ENCODE data around the gene TPK1.

GRCh38 chr7:144518360-144518759 is 317.5 kb downstream of the TPK1 start:
- TF ChIP-seq REST (tag by site-specific recombination; IDR thresholded peaks at IDR 0.05) (no peak), CTCF (tag by site-specific recombination; IDR thresholded peaks at IDR 0.05) (no peak), ZNF423 (tag by site-specific recombination; IDR thresholded peaks at IDR 0.05) (no peak), ZNF449 (tag by site-specific recombination; IDR thresholded peaks at IDR 0.05) (no peak), INSM2 (tag by site-specific recombination; IDR thresholded peaks at IDR 0.05) (no peak), ZNF416 (tag by site-specific recombination; IDR thresholded peaks at IDR 0.05) (no peak), ZFHX2 (tag by site-specific recombination; conservative IDR thresholded peaks at IDR 0.05) (no peak), ZBTB44 (tag by site-specific recombination; IDR thresholded peaks at IDR 0.05) (no peak)

All from HEK293 (cell line).